UCSD-AML1 (cell line): ENCODE measurements around the gene CAMK1.
"Not testable (repeated sequence)": the region's sequence is repeated elsewhere in the genome, so short reads cannot be mapped to it uniquely, and the experiment has no call there.

Source experiments
- DNase-seq: peaks from one replicate; lab custom pipeline; 2025; ENCODE audit not compliant: unreplicated experiment; lab: John Stamatoyannopoulos, UW

Gene CAMK1

DNA sequence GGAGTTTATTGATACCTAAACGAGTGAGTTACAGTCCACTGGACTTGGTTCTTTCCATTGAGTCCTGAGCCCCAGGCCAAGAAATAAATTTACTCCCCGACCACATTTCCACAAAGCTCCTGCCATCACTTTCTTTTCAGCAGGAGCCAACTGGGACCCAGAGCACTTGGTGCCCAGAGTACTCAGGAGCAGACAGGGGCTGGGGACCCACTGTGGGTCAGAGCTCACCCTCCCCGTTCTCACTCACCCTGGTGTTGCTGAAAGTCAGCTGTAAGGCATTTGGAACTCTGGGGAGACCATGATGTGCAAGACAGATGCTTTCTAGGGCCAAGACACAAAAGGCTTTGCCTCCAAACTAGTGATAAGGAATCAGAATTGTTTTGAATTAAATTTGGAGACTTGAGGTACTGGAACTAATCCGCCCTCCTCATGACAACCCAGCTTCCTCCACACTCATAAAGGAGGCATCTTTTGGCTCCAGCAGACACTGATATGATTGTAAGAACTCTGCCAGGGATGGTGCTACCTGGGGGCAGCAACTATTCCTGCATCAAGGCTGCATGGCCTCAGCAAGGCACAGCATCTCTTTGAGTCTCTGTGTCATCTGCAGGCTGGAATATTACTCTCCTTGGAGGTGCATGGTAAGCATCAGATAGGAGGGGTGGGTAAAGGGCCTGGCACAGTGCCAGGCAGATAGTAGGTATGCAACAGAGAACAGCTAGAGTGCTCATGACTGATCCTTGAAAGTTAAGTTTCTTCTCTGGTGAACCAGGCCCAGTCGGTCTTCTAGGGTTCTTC, 7.3 kb upstream of the CAMK1 start:
- DNase-seq = no peak

DNA sequence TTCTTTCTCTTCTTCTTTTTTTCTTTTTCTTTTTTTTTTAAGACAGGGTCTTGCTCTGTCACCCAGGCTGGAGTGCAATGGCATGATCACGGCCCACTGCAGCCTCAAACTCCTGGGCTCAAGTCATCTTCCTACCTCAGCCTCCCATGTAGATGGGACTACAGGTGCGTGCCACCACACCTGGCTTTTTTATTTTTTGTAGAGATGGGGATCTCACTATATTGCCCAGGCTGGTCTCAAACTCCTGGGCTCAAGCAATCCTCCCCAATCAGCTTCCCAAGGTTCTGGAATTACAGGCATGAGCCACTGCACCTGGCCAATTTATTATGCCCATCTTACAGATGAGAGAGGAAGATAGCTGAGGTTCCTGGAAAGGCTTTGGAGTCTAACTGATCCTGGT, 1.3 kb upstream of the CAMK1 start:
- DNase-seq = not testable (repeated sequence)

DNA sequence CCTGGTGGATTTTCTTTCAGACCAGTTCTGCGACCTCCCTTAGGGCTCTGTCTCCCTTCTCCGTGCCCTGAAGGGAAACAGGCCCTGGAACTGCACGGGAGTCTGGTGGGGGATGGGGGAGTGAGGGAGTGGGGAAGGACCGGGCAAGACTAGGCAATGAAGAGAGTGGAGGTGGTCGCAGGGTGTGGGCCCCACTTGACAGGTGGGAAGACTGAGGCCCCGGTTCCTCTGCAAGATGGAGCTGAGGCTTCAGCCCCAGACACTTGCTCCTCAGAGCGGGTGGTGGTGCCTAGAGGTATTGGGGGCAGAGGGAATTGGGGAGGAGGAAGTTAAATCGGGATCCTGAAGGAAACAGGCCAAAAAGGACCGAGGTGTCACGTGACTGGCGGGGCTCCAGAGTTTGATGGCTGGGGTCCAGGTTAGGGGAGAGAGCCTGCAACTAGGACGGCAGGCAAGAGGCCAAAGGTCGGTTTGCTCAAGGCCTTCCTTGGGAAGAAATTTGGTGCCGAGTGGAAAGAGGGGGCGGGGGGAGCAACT, 597 bp upstream of the CAMK1 start:
- DNase-seq = no peak

DNA sequence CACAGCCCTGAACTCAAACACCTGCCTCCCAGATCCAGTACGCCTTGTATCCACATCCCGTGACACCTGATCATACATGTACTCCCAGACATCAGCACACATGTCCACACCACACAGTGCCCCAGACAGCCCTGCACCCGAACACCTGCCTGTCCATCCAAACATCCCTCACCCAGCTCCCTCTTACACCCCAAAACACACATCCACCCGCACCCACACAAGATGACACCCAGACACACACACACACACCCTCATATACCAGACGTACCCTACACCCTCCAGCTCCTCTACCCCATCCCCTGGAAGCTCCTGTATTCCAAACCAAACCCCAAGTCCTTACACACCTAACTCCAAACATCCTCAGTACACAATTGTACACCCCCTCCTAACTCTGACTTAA, 735 bp downstream of the CAMK1 start:
- DNase-seq = no peak

DNA sequence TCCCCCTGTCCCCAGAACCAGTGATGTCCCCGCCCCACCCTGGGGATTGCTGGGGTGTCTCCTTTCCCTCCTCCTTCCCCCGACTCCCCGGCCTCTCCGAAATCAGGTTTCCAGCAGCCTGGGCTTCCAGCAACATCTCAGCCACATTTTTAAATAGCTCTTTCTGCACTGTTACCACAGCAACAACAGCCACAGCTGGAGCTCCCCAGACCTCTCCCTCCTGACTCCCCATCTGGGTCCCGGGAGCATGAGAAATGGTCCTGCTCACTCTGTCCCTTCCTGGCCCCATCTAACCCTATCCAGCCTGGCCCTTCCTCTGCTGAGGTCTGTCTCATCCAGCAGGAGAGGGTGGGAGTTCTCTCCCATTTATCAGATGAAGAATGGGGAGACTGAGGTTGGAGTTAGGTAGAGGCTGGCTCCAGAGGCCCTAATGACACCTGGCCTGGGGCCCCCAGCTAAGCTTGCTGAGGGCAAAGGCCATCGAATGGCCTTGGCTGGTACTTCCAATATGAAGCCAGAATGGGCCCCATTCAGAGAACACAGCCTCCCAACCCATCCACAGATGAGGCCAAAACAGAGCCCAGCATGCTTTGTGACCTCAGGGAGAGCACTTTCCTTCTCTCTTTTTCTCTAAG, 1.5 kb downstream of the CAMK1 start:
- no peak for DNase-seq

DNA sequence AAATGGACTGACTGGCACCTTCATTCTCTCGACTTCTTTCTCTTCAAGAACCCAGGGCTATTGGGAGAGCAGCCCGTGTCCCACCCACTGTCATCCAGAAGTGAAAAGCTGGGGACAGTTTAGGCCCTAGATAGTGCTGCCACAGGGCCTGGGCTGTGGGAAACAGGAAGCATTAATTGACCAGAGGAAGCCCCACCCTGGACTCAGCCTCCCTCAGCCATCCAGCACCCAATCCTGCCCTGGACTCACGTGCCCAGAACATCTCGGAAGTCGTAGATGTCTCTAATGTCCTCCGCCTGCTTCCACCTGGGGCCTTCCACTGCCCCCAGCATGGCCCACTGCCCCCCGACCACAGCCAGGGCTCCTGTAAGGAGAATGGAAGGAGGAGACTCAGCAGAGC, 2.3 kb downstream of the CAMK1 start:
- DNase-seq = no peak

DNA sequence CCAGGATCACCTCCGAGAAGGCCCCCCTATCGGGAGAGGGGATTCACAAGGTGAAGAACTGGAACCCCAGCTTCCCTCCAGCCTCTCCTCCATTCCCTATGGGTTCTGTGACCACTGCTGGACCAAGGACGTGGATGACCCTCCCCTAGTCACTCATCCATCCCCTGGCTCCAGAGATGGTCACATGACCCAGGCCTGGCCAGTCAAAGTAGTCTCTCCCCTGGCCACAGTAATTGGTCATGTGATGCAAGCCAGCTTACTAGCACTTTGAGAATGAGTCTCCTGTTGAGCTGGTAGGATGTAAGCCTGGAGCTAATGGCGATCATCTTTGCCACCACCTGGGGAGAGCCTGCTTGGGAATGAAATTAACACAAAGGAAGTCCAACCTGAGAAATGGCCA, 3.9 kb downstream of the CAMK1 start:
- no peak for DNase-seq

DNA sequence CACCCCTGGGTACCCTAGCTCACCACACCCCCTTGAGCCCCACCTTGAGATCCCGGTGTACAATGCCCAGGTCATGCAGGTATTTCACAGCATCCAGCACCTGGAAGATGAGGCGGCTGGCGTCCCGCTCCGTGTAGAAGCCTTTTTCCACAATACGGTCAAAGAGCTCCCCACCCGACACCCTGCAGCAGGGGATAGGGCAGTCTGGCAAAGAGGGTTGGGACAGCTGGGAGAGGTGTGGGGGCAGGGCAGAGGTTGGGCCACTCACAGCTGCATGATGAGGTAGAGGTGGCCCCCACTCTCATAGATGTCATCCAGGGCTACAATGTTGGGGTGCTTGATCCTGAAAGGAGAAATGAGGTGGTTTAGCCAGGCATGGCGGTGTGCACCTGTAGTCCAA, 6.9 kb downstream of the CAMK1 start:
- no peak for DNase-seq

DNA sequence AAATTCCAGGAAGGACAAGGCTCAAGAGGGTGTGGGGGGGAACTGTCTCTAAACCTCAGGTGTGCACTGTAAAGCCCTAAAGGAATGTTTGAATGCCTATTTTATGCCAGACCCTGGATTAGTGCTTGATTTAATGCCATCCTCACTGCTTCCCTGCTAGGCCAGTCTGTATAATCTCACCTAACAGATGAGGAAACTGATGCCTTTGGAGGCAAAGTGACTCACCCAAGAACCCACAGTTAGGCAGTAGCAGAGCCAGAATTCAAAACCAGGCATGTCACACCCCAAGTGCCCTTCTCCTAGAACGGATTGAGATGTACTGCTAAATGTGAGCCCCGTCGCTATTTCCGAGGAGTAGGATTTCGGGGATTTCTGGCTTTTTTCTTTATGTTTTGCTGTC, 7.8 kb downstream of the CAMK1 start:
- no peak for DNase-seq

DNA sequence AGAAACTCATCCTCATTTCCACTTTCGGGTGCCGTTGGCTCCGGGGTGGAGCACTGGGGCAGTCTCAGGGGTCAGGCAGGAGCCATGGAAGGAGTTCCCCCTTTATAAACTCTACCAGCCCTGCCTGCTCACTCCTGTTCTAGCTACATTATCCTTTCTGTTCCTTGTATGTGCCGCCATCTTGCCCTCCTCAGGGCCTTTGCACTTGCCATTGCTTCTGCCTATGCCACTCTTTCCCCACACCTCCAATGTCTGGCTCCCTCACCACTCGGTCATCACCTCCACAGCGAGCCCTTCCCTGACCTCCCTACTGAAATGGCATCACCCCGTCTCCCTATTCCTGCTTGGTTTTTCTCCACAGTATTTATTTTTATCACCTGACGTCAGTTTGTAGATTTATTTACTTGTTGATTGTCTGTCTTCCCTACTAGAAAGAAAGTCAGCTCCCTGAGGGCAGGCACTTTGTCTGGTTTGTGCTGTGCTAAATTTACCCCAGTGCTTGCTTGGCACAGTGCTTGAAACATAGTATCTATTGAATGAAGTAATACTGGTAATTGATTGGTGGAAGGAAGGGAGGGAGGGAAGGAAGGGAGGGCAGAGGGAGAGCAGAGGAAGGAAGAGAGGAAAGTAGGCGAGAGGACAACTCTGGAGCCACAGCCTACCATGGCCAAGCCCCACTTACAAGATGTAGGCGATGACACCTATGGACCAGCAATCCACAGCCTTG, 8.8 kb downstream of the CAMK1 start:
- no peak for DNase-seq

DNA sequence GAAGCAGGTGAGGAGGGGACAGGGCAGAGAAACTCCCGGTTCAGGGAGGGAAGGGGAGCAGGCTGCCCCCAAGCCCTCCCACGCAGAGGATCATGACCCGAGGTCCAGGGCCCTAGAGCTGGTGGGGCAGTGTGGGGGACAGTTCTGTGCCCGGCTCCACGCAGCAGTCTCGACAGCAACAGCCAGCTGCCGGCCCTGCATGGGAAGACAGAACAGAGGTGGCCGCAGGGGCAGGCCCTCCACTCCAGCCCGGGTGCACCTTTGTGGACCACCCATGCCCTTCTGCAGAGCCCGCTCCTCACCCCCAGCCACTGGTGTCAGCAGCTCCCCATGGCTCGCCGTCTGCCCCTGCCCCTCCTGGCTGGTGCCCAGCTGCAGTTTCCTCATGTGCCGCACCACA, 12.3 kb downstream of the CAMK1 start:
- DNase-seq = no peak

DNA sequence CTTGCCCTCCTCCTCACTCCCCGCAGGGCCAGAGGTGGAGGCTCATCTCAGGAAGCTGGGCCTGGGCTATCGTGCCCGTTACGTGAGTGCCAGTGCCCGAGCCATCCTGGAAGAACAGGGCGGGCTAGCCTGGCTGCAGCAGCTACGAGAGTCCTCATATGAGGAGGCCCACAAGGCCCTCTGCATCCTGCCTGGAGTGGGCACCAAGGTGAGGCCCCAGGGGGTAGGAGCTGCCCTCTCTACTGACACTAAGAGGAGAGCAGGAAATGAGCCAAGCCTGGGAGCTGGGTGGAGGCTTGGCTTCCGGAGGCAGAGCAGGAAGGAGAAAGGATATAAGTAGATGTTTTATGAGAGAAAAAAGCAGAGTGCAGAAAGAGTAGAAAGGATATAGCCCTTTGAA, 15.1 kb downstream of the CAMK1 start:
- peak; percentile 62 for DNase-seq

DNA sequence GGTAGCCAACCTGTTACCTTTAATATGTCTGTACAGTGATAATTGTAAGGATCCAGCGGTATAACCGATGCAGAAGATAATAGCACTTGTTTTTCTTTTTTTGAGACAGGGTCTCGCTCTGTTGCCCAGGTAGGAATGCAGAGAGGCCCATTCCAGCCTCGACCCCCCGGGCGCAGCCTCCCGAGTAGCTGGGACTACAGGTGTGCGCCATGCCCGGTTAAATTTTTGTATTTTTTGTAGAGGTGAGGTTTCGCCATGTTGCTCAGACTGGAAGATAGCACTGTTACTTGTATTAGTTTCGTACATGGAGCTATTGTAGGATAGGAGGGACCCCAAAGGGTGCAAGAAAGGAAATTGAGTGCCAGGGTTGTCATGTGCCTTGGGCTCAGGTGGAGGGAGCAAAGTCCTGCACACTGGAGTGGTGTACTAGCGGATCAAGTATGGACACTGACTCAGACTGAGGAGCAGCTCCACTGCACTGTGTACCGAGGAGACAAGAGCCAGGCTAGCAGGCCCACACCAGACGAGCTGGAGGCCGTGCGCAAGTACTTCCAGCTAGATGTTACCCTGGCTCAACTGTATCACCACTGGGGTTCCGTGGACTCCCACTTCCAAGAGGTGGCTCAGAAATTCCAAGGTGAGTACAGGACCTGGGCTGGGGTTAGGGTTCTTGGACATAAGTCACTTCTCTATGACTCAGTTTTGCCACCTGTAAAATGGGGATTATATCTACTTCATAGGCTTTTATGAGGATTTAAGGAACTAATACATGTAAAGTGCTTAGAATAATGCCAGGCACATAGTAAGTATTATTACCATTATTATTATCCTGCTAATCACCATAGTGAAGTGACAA, 19.0 kb downstream of the CAMK1 start:
- DNase-seq = no peak

DNA sequence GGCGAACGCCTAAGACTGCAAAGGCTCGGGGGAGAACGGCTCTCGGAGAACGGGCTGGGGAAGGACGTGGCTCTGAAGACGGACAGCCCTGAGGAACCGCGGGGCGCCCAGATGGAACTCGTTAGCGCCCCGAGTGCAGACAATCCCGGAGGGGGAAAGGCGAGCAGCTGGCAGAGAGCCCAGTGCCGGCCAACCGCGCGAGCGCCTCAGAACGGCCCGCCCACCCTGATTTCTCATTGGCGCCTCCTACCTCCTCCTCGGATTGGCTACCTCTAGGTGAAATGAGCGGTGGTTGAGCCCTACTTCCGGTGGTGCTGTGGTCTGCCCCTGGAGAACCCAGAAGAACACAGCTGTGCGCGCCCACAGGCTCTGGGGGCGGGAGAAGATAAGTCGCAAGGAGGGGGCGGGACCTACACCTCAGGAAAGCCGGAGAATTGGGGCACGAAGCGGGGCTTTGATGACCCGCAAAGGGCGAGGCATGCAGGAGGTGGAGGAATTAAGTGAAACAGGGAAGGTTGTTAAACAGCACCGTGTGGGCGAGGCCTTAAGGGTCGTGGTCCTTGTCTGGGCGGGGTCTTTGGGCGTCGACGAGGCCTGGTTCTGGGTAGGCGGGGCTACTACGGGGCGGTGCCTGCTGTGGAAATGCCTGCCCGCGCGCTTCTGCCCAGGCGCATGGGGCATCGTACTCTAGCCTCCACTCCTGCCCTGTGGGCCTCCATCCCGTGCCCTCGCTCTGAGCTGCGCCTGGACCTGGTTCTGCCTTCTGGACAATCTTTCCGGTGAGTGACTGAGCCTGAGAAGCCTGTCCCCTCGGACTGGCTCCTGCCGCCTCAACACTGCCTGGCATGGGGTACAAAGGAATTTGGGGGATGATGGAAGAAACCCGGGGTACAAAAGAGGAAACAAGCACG, 19.8 kb downstream of the CAMK1 start, which contains the start of gene OGG1:
Gene OGG1 (plus strand): TSS at position 308 of the 911 bp plus-strand sequence. CDS start 335 bp downstream, at position 643.
- DNase-seq = peak; percentile 99

DNA sequence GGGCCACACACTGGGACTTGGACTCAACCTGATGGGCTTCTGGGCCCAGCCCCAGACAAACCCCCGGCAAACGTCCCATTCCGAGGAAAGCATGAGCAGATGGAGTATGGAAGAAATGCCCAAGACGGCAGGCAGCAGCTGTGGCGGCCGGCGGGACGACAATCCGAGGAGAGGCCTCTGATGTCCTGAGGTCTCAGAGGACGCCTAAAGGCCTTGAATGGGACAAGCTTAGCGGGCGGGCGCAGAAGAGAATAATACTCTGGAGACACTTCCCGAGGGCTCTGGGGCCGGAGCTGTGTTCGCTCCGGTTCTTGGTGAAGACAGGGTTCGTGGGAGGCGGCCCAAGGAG, 20.5 kb downstream of the CAMK1 start:
- DNase-seq = no peak

DNA sequence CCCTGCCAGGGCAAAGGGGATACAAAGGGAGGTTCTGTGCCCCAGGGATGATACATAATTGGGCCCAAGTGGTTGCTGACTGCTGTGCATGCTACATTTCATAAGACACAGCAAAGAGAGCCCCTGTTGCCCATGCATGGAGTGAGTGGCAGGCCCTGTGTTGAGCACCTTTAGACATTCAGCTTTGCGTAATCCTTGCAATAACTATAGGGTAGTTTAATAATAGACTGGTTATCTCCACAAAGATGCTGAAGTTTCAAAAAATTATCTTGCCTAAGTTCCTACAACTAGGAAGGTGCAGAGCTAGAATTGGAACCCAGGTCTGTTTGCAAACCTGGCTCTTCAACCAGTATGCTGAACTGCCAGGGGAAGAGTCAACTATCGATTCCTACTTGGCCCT, 21.7 kb downstream of the CAMK1 start:
- no peak for DNase-seq

DNA sequence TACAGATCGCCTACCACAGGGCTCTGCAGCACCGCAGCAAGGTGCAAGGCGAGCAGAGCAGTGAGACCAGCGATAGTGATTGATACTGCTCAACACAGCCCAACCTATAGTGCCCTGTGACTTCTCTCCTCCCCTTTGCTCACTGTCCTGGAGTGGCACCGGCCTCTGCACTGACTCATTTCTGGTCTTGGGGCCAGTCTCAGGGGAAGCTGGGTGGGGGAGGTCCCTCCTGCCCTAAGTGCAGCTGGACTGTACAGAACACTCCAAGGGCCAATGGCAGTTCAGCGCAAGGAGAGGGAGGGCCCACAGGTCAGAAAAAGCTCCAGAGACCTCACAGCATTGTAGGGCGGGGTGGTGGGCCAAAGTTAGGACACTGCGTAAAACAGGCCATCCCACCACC, 22.5 kb downstream of the CAMK1 start:
- no peak for DNase-seq

DNA sequence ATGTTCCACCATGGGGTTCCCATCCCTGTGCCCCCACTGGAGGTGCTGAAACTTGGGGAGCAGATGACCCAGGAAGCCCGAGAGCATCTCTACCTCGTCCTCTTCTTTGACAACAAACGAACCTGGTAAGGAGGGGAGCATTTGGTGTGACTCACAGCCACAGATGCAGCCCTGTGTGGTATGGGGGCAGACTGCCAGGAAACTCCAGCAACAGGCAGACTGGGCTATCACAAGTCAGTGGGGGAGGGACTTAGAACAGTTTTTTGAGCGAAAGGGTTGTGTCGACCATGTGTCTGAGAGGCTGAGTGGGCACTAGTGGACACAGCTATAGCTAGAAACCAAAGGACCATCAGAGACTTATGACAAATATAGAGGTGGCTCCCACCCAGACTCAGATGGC, 23.4 kb downstream of the CAMK1 start:
- DNase-seq = no peak

DNA sequence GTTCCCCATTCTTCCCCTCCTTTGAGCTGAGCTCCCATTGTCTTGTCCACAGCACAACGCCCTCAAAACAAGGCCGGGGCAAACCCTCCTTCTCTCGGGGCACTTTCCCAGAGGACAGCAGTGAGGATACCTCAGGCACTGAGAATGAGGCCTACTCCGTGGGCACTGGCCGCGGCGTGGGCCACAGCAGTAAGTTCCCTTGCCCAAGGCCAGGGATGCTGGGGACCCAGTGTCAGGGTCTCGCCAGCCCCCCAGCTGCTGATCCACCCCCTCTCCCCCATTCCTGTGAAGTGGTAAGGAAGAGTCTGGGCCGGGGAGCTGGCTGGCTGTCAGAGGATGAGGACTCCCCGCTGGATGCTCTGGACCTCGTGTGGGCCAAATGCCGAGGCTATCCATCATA, 24.2 kb downstream of the CAMK1 start:
- no peak for DNase-seq

DNA sequence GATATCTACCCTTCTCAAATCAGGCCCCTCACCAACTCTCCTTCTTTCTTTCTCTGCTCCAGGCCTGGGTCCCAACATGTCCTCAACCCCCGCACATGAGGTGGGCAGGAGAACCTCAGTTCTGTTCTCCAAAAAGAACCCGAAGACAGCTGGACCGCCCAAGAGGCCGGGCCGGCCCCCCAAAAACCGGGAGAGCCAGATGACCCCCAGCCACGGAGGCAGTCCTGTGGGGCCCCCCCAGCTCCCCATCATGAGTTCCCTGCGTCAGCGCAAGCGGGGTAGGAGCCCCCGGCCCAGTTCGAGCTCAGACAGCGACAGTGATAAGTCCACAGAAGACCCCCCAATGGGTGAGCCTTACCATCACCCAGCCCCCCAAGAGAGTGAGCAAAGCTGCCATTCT, 25.6 kb downstream of the CAMK1 start:
- DNase-seq = no peak
